NCI-H748 (cell line): ENCODE measurements around the gene SCD5.

Source experiments
- DNase-seq: peaks from one replicate; lab custom pipeline; 2025; ENCODE audit not compliant: unreplicated experiment; lab: John Stamatoyannopoulos, UW

The SCD5 gene

GRCh38 chr4:82737354-82737753, 61.2 kb downstream of the SCD5 start:
- DNase-seq: no peak

GRCh38 chr4:82733636-82734035, 65.0 kb downstream of the SCD5 start:
- no peak for DNase-seq

DNA sequence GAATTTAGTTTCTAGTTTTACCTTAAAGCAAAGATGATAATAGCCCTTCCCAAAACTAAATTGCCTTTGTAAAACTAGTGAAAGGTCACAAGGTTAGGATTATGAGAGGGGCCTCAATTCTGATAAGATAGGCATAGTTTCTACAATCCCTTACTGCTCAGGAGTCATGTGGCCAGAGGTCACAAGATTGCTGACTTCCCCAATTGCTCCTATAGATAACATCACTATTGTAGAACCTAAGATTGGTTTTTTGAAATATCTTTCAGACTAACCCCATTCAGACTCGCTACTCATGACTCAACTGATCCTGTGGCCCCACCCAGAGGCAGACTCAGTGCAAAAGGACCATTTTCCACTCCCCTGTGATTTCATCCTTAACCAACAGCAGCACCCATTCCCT, 70.3 kb downstream of the SCD5 start:
- no peak for DNase-seq

DNA sequence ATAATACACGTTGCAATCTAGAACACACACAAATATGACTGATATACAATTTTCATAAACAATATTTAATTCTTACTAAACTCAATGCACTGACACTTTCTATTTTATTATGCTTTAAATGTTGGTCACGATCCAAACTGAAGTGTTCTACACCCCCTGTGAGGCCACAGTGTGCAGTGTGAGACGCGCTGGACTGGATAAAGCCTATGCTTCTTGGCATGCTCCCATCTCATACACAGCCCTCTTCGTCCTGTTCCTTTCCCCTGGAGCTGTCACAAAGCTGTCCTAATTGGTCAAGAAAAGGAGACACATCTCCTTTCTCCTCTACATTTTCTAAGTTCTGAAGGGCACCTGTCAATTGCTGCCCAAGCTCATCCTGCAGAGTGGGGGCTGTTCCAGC, 72.0 kb downstream of the SCD5 start:
- no peak for DNase-seq

GRCh38 chr4:82721819-82722423, 76.7 kb downstream of the SCD5 start:
- DNase-seq: peak; percentile 20

DNA sequence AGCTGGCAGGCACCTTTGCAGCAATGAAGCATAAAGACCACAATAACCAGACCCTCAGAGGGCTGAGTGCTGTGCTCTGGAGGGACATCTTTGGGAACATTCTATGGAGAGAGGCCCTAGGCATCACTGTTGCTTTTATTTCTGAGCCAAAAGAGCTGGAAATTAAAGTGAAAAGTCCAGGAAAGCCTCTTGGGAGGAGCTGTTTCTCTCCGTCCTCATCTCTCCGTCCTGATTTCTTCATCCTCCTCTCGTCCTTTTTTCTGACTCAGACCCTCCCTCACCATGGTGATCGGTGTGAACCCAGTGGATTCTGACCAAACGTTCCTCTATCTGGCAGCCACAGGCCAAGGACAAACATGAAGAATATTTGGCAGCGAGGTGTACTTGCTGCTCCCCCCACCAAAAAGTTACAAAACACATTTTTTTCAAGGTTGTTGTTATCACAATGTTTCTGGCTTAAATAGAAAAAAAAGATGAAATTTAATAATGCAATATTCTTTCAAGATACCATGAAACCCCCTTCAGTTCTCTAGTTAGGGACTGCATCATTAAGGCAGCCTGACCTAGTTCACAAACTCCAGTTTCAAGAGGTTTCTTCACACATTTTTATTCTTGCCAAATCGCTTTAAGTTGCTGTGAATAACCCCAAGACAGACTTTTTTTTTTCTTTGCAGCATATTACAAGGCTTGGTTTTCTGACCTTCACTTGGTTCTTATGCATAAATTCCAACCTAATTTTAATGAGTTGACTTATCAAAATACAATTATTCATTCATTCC, 80.2 kb downstream of the SCD5 start:
- no peak for DNase-seq

DNA sequence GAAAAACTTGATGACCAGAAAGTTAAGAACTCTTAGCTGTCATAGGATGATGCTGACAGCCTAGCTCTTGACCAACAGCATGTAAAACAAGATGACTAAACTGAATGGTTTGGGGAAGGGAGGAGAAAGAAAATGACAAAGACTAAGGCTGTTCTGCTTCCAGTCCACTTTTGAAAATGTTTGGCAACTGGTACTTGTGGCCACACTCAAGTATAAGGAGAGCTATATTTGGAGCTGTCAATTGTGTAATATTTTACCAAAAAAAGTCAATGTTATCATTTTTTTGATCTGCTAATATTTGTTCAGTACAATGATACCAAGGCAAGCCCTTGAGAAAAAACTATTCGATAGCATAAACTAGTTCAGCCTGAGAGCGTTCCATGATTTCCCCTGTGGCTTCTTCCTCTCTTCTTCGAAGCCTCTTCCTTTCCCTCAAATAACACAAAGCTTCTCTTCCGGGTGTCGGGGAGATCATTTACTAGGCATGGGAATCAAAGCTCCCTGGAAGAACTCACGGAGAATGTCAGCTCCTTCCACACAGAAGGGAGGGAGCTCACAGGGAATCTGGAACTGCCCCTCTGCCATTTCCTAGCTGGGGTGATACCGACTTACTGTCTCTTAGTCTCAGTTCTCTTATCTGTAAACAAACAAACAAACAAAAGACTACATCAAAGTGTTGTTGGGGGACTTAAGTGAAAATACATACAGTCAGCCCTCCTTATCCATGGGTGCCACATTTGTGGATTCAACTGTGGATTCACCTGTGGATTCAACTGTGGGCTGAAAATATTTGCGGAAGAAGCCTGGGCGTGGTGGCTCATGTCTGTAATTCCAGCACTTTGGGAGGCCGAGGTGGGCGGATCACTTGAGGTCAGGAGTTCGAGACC, 82.6 kb downstream of the SCD5 start:
- no peak for DNase-seq

DNA sequence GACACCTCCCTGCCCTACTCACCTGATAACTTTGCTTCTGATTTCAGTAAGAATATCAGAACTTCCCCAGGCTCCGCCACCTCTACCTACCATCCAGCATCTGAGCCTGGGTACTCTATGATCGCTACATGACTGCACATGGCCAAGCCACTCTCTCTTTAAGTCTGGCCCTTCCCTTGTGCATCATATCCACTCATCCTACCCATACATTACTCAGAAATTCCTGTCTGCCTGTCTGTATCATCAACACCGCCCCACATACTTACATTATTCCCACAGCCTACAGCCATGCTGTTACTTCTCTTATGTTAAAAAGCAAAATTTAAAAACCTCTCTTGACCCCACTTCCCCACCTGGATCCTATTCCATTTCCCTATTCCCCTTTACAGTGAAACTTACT, 84.7 kb downstream of the SCD5 start:
- DNase-seq: no peak

DNA sequence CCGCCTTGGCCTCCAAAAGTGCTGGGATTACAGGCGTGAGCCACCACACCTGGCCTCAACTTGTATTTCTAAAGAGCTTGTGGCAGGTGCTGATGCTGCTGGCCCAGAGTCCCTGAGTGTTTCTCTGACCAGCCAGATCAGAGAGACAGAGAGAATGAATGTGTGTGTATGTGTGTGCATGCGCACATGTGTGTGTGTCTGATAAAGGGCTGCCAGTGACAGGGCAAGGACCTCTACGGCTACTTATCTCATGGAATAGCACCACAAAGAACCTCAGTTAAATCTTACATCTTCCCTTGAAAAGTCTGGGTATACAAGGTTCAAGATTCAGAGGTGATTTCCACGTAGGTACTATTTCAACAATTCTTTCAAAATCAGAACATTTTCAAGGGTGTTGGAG, 86.0 kb downstream of the SCD5 start:
- DNase-seq: no peak

DNA sequence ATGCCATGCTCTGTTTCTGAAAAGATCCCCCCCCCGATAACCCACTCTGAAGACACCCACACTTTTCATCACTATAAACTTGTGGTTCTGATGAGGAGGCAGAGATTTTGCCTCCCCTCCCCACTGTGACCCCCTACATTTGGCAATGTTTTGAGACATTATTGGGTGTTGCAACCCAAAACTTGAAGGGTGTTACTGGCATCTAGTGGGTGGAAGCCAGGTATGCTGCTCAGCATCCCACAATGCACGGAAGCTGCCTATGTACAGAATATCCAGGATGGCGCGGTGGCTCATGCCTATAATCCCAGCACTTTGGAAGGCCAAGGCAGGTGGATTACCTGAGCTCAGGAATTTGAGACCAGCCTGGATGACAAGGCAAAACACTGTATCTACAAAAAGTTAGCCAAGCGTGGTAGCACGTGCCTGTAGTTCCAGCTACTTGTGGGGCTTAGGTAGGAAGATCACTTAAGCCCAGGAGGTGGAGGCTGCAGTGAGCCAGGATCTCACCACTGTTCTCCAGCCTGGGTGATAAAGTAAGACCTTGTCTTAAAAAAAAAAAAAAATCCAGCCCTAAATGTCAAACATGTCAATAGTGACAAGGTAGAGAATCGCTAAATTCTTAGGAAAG, 87.3 kb downstream of the SCD5 start:
- no peak for DNase-seq

DNA sequence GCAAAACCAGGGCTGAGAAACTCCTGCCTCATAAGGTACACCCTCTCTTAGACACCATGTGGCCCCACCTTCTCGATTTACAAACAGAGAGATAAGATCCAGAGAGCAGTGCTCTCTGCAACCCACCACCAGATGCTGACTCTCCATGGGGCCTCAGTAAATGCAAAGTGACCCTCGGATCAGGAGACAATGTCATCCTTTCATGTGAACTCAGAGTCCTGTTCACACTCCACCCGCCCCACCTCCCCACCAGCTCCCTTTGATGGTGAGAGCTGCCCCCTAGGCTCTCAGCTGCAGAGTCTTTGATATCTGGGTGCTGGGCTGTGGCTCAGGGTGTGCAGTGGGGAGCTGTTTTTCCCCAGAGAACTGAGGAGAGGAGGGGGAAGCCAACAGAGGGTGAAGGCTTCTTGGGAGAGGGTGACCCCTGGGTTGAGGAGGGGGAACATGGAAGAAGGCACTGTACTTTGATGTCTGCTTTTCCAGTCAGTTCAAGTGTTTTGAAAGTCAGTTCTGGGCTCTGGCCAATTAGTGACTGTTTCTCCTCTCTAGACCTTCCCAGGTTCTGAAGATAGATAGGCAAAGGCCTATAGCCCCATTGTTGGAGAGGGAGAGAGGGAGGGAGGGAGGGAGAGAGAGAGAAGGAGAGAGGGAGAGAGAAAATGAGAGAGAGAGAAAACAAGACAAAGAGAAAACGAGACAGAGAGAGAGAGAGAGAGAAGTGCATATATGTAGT, 88.2 kb downstream of the SCD5 start:
- DNase-seq: no peak

GRCh38 chr4:82708982-82709381, 89.6 kb downstream of the SCD5 start:
- no peak for DNase-seq

DNA sequence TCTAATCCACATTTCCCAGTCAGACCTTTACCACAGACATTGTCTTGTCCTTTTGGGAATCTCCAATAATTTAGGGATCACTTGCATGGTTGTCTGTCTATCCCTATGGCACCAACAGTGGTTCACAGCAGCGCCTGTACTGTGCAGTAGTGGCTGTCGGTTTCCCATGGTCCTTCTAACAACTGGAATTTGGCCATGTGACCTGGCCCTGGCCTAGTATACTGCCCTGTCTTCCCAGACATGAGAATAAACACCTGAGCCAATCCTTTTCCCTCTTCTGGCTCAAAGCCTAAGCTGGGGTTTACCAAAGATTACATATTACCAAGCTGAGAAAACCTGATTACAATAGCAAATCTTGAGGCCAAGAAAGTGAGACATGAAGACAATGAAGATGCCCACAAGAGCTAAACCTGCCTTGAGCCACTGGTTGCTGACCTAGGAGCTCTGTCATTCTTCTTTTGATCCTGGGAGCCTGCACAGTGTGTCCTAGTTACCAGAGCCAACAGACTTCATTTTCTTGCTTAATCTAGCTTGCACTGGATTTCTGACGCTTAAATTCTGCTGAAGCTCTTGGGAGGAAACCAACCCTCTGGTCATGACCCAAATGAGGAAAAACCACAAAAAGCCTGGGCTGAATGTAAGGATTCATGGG, 92.1 kb downstream of the SCD5 start:
- no peak for DNase-seq

GRCh38 chr4:82705928-82706300, 92.7 kb downstream of the SCD5 start:
- no peak for DNase-seq

DNA sequence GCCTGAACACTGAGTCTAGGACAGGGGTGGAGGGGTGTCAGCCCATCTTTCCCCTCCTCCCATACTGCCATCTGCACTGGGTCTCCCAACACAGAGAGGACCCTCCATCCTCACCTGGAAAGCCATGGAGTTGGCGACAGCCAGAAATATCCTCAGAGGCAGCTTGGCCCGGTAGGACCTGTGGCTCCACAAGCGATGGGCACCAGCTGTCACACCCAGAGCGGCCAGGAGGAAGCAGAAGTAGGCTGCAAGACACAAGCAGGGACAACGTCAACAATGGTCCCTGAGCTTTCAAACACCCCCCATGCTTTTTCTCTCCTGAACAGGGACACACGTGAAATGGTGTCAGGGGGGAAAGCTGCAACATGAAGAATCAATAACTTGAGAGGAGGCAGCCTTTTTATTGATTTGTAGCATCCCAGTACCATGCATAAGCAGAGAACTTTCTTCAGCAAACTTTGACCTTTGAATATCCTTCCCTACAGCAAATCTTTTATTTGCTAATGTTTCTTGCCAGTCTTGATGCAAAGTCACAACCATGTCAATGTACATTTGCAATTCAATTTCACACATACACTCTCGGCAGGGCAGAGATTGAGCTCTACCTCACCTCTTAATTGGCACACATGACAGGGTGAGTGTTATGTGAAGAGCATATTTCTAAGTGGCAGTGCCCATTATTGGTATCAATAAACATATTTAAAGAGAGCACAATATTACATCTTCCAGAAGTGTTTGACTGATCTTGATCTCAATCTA, 93.2 kb downstream of the SCD5 start:
- DNase-seq: no peak

GRCh38 chr4:82704156-82704555, 94.4 kb downstream of the SCD5 start:
- DNase-seq: no peak

DNA sequence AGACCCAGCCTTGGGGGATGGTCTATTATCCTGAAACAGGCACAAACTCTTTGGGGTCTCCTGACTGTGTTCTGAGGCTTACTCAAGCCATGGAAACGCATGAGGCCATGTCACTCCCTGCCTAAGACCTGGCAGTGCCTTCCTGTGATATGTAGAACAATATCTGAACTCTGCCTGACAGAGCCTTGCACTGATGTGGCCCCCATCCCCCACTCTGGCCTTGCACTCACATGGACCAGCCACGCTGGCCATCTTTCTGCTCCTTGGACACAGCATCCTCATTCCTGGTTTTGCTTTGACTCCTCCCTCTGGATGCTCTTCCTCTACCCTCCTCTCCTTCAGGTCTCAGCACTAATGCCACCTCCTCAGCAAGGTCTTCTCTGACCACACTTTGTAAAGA, 100.2 kb downstream of the SCD5 start:
- DNase-seq: no peak

- no peak for DNase-seq
Observed at GRCh38 chr4:82697561-82697960, 101.0 kb downstream of the SCD5 start.

DNA sequence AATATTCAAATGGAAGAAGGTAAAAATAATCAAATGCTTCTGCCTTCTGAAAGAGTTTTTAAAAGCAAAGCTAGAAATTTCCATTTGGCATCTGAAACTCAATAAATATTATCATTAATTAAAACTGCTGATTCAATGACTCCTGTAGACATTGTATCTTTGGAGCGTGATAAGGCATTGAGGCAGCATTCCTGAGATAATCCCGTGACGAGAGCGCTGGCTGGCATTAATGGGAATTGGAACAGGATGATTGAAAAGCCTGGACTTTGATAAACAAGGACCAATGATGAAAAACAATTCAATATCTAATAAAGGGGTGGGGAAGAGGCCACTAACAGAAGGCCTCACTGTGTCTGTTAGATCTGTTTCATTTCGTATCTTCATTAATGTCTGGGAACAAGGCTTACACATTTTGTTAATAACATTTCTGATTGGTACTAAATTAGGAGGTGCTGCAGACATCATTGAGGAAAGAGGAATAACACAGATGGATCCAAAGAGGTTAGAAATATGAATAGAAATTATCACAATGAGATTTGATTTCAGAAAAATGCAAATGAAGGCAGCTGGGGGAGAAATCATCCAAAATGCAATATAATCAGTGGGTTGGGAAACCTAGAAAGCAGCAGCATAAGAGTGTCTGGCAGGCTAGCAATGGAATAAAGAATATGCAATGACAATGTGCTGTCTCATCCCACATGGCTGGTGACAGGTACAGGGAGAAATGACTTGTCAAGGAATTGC, 102.3 kb downstream of the SCD5 start:
- DNase-seq: no peak
